H7 (cell line): ENCODE measurements around the gene CRKL. TPM values are rescaled to one million over a fixed set of nuclear protein-coding genes. Genes with fewer than 3 reads are reported as not detected.
"Not testable (repeated sequence)": the region's sequence is repeated elsewhere in the genome, so short reads cannot be mapped to it uniquely, and the experiment has no call there.

ENCODE experiments used
- DNase-seq: peaks from one replicate; pipeline ENCODE4 v3.0.0; 2012
- H3K27me3 ChIP-seq: 2 replicates; pipeline ENCODE4 v1.6.0; 2011; ENCODE audit warnings: mild to moderate bottlenecking, low read length; ENCODE audit not compliant: control insufficient read depth, insufficient read depth
- H3K36me3 ChIP-seq: replicated peaks from 2 replicates; pipeline ENCODE4 v1.5.1; 2011; ENCODE audit warnings: low read length; ENCODE audit not compliant: control insufficient read depth, insufficient read depth
- H3K4me3 ChIP-seq: 2 replicates; pipeline ENCODE4 v1.5.1; 2011; ENCODE audit warnings: low read depth, mild to moderate bottlenecking, control low read depth, low read length, moderate library complexity; ENCODE audit not compliant: insufficient read depth
- total RNA-seq: library from RNA; depleted of rRNA; stranded (reverse); fragments of >200 nt; shearing (Covaris generic); gene quantifications from 2 replicates; pipeline ENCODE4 v1.2.3, GENCODE V29; 2014

Gene CRKL
- total RNA-seq, 1 experiment from 2014 or later: 70.6 TPM

GRCh38 chr22:20889025-20889704 is 28.0 kb upstream of the CRKL start:
- no peak for DNase-seq
- Histone ChIP-seq H3K27me3 (no peaks in the 10 kb centered on the region), H3K36me3 (no peaks in the 10 kb centered on the region; the same call in none of the 2 replicates), H3K4me3 (no peak overlapping the region)

DNA sequence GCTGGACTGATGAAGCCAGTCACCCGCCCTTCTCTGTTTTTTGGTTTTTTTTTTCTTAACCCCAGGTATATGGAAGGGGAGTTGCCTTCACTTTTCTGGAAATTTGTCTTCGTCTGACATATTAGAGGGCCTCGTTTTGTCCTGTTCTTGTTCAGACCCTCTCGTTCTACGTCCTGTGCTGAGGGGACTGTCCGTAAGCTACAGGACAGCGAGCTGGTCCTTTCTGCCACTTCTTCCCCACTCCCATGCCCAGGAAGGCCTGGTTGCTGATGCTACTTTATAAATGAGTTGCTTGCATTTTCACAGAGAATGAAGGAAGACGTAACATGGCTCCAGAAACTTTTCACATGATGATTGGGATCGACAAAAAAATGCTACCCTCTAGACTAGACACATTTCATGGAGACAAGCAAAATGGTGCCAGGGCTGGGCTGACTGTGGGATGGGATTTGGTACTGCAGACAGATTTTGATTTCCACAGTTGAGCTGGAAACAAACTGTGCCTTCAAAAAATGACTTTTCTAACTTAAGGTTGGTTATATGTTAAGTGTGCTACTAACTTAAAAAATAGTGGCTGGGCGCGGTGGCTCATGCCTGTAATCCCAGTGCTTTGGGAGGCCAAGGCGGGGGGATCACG is 27.2 kb upstream of the CRKL start:
- no peaks in the 10 kb centered on the region for H3K27me3 ChIP-seq
- no peak for DNase-seq

DNA sequence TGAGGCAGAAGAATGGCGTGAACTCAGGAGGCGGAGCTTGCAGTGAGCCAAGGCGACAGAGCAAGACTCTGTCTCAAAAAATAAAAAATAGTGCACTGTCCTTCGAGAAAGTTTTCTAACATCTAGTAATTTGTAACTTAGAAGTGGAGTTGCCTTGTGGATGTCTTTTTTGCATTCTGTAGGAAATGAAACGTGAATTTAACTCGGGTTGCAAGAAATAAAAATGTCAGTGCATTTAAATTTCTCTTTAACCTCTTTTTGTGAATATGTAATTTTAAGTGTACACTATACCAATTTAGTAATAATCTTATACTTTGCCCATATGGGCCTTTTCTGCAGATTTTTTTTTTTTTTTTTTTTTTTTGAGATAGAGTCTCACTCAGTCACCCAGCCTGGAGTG is 26.2 kb upstream of the CRKL start:
- H3K4me3 ChIP-seq: no peak overlapping the region
- H3K27me3 ChIP-seq: no peaks in the 10 kb centered on the region
- H3K36me3 ChIP-seq: no peaks in the 10 kb centered on the region; the same call in none of the 2 replicates
- DNase-seq: no peak

More for the DNA sequence above, 27.2 kb upstream of the CRKL start:
- H3K36me3 ChIP-seq: no peaks in the 10 kb centered on the region; the same call in none of the 2 replicates
- H3K4me3 ChIP-seq: no peak overlapping the region

GRCh38 chr22:20897737-20898136 is 19.5 kb upstream of the CRKL start:
- not testable (repeated sequence) for H3K36me3 ChIP-seq, H3K27me3 ChIP-seq, H3K4me3 ChIP-seq, DNase-seq

DNA sequence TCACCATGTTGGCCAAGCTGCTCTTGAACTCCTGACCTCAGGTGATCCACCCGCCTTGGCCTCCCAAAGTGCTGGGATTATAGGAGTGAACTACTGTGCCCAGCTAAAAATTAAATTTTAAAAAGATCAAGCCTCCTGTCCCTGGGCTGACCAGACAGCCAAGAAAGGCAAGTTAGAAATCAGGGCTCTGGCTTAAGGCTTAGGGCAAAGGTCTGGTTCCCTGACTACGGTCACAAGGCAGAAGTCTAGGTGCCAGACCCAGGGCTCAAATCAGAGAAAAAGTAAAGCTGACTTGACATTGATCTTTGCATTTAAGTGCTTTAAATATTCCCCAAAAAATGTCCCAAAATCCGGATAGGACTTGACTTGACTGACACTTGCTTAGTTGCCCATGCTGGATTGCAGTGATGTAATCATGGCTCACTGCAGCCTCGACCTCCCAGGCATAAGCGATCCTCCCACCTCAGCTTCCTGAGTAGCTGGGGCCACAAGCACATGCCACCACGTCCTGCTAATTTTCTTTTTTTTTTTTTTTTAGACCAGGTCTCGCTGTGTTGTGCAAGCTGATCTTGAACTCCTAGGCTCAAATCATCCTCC is 17.3 kb upstream of the CRKL start:
- DNase-seq: no peak
- Histone ChIP-seq H3K27me3 (no peaks in the 10 kb centered on the region), H3K4me3 (no peak overlapping the region), H3K36me3 (no peaks in the 10 kb centered on the region)

- H3K27me3 ChIP-seq, H3K4me3 ChIP-seq, DNase-seq, H3K36me3 ChIP-seq: not testable (repeated sequence)
Measured at GRCh38 chr22:20901093-20902033, 15.8 kb upstream of the CRKL start.

GRCh38 chr22:20903093-20903492 is 14.1 kb upstream of the CRKL start:
- H3K36me3 ChIP-seq: no peaks in the 10 kb centered on the region
- no peaks in the 10 kb centered on the region for H3K27me3 ChIP-seq
- no peak for DNase-seq
- no peak overlapping the region for H3K4me3 ChIP-seq

- Histone ChIP-seq H3K36me3 (no peaks in the 10 kb centered on the region), H3K4me3 (no peak overlapping the region), H3K27me3 (no peaks in the 10 kb centered on the region)
- no peak for DNase-seq
Measured at GRCh38 chr22:20904008-20904979, 12.9 kb upstream of the CRKL start.

- H3K36me3 ChIP-seq: no peaks in the 10 kb centered on the region
- H3K4me3 ChIP-seq: no peak overlapping the region
- DNase-seq: no peak
- no peaks in the 10 kb centered on the region for H3K27me3 ChIP-seq
Measured at GRCh38 chr22:20904980-20905355, 12.2 kb upstream of the CRKL start.

- no peaks in the 10 kb centered on the region for H3K36me3 ChIP-seq
- no peak overlapping the region for H3K4me3 ChIP-seq
- no peaks in the 10 kb centered on the region for H3K27me3 ChIP-seq
- DNase-seq: no peak
Measured at GRCh38 chr22:20905415-20906386, 11.5 kb upstream of the CRKL start.

DNA sequence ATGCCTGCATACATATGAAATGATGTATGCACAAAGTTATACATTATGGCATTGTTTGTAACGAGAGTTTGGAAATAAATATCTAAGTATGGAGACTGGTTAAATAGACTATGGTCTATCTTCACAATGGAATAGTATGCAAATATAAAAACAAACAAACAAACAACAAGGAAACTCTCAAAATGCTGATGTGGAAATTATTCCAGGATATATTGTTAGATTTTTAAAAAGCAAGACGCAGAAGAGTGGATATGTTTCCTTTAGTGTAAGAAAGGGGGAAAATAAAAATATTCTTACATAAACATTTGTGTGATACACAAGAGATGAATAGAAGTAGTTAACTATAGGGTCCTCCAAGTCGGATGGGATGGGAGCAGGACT is 10.8 kb upstream of the CRKL start:
- no peak for DNase-seq
- Histone ChIP-seq H3K36me3 (no peaks in the 10 kb centered on the region), H3K27me3 (no peaks in the 10 kb centered on the region), H3K4me3 (no peak overlapping the region)

DNA sequence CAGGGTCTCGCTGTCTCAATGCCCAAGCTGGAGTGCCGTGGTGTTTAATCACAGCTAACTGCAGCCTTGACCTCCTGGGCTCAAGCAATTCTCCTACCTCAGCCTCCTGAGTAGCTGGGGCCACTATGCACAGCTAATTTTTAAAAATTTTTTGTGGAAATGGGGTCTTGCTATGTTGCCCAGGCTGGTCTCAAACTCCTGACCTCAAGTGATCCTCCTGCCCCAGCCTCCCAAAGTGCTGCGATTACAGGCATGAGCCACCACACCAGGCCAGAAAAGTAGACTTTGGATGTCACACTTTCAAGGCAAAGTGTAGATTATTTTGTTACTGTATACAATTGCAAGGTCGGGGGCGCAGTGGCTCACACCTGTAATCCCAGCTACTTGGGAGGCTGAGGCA is 8.5 kb upstream of the CRKL start:
- not testable (repeated sequence) for H3K27me3 ChIP-seq, H3K4me3 ChIP-seq, H3K36me3 ChIP-seq, DNase-seq
